Measurements from ENCODE around the gene ZNF280D.

The ZNF280D gene

GRCh38 chr15:56772868-56773639, 39.7 kb upstream of the ZNF280D start (continued):
- no peak for TF ChIP-seq ZNF565 (CRISPR knock-in tag; conservative IDR thresholded peaks at IDR 0.05; ENCODE audit: low read depth)
- TF ChIP-seq ARNTL (CRISPR knock-in tag; IDR thresholded peaks at IDR 0.05; ENCODE audit: borderline replicate concordance, low read depth) = no peak
- no peak for TF ChIP-seq OSR1 (CRISPR knock-in tag; IDR thresholded peaks at IDR 0.05)

DNA sequence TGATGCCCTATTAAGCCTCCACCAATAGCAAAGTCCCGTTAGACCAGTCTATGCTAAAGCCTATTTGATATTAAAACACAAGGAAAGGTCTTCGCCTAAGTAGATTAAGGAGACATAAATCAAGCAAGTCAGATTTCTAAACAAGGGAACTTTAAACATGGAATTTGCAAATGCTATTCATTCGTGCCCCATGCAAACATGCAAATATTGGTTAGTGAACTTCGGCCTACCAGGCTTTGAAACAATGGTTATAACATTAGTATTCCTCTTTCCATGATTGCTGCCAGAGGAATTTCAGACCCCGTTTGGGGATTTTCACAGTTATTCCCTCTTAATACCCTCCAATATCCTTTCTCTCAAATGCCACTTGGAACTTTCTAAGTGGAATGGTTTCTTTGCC, 36.9 kb upstream of the ZNF280D start:
- no peak for ATAC-seq
- no peak for TF ChIP-seq ZFP3 (CRISPR knock-in tag; IDR thresholded peaks at IDR 0.05)
- no peak for TF ChIP-seq ZFP30 (CRISPR knock-in tag; IDR thresholded peaks at IDR 0.05)
- no peak for TF ChIP-seq RARB (CRISPR knock-in tag; IDR thresholded peaks at IDR 0.05)
- TF ChIP-seq ARNTL (CRISPR knock-in tag; IDR thresholded peaks at IDR 0.05; ENCODE audit: borderline replicate concordance, low read depth) = no peak
- TF ChIP-seq ISL1 (CRISPR knock-in tag; IDR thresholded peaks at IDR 0.05) = no peak
- TF ChIP-seq ZC3H10 (CRISPR knock-in tag; IDR thresholded peaks at IDR 0.05) = no peak

- TF ChIP-seq, protein P1, sequence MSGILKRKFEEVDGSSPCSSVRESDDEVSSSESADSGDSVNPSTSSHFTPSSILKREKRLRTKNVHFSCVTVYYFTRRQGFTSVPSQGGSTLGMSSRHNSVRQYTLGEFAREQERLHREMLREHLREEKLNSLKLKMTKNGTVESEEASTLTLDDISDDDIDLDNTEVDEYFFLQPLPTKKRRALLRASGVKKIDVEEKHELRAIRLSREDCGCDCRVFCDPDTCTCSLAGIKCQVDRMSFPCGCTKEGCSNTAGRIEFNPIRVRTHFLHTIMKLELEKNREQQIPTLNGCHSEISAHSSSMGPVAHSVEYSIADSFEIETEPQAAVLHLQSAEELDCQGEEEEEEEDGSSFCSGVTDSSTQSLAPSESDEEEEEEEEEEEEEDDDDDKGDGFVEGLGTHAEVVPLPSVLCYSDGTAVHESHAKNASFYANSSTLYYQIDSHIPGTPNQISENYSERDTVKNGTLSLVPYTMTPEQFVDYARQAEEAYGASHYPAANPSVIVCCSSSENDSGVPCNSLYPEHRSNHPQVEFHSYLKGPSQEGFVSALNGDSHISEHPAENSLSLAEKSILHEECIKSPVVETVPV (CRISPR knock-in tag; IDR thresholded peaks at IDR 0.05) = no peak
- TF ChIP-seq PPARA (CRISPR knock-in tag; IDR thresholded peaks at IDR 0.05; ENCODE audit: borderline replicate concordance) = no peak
- TF ChIP-seq ZNF565 (CRISPR knock-in tag; conservative IDR thresholded peaks at IDR 0.05; ENCODE audit: low read depth) = no peak
- TF ChIP-seq TOX (CRISPR knock-in tag; IDR thresholded peaks at IDR 0.05; ENCODE audit: borderline replicate concordance) = no peak
- no peak for TF ChIP-seq ESRRG (CRISPR knock-in tag; IDR thresholded peaks at IDR 0.05)
- TF ChIP-seq, protein P2, sequence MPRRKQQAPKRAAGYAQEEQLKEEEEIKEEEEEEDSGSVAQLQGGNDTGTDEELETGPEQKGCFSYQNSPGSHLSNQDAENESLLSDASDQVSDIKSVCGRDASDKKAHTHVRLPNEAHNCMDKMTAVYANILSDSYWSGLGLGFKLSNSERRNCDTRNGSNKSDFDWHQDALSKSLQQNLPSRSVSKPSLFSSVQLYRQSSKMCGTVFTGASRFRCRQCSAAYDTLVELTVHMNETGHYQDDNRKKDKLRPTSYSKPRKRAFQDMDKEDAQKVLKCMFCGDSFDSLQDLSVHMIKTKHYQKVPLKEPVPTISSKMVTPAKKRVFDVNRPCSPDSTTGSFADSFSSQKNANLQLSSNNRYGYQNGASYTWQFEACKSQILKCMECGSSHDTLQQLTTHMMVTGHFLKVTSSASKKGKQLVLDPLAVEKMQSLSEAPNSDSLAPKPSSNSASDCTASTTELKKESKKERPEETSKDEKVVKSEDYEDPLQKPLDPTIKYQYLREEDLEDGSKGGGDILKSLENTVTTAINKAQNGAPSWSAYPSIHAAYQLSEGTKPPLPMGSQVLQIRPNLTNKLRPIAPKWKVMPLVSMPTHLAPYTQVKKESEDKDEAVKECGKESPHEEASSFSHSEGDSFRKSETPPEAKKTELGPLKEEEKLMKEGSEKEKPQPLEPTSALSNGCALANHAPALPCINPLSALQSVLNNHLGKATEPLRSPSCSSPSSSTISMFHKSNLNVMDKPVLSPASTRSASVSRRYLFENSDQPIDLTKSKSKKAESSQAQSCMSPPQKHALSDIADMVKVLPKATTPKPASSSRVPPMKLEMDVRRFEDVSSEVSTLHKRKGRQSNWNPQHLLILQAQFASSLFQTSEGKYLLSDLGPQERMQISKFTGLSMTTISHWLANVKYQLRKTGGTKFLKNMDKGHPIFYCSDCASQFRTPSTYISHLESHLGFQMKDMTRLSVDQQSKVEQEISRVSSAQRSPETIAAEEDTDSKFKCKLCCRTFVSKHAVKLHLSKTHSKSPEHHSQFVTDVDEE (CRISPR knock-in tag; IDR thresholded peaks at IDR 0.05) = no peak
- TF ChIP-seq SNAI2 (CRISPR knock-in tag; IDR thresholded peaks at IDR 0.05) = no peak
- TF ChIP-seq ZFP30 (CRISPR knock-in tag; IDR thresholded peaks at IDR 0.05) = no peak
- TF ChIP-seq BACH2 (CRISPR knock-in tag; IDR thresholded peaks at IDR 0.05; ENCODE audit: borderline replicate concordance) = no peak
- TF ChIP-seq CREB5 (CRISPR knock-in tag; IDR thresholded peaks at IDR 0.05; ENCODE audit: low read depth) = no peak
- TF ChIP-seq POU6F1 (CRISPR knock-in tag; IDR thresholded peaks at IDR 0.05; ENCODE audit: borderline replicate concordance, low read depth) = no peak
- TF ChIP-seq ARNTL (CRISPR knock-in tag; IDR thresholded peaks at IDR 0.05; ENCODE audit: borderline replicate concordance, low read depth) = no peak
- no peak for TF ChIP-seq ZC3H10 (CRISPR knock-in tag; IDR thresholded peaks at IDR 0.05)
- no peak for TF ChIP-seq PATZ1 (CRISPR knock-in tag; IDR thresholded peaks at IDR 0.05; ENCODE audit: borderline replicate concordance)
- TF ChIP-seq ZFP3 (CRISPR knock-in tag; IDR thresholded peaks at IDR 0.05) = no peak
- no peak for ATAC-seq
Observed at GRCh38 chr15:56767315-56767714, 34.0 kb upstream of the ZNF280D start.

- peak; percentile 70 for ATAC-seq
- TF ChIP-seq CSDC2 (CRISPR knock-in tag; IDR thresholded peaks at IDR 0.05) (no peak), PATZ1 (CRISPR knock-in tag; IDR thresholded peaks at IDR 0.05; ENCODE audit: borderline replicate concordance) (no peak), CREB5 (CRISPR knock-in tag; IDR thresholded peaks at IDR 0.05; ENCODE audit: low read depth) (no peak), OSR1 (CRISPR knock-in tag; IDR thresholded peaks at IDR 0.05) (no peak)
Observed at GRCh38 chr15:56765251-56765650, 31.9 kb upstream of the ZNF280D start.
